ENCODE results near the gene ZNF558. TPM values are rescaled to one million over a fixed set of nuclear protein-coding genes. Genes with fewer than 3 reads are reported as not detected.

The ZNF558 gene
- total RNA-seq, 2 donors from 2014 or later: 13.2 to 22.4 TPM

GRCh38 chr19:8826371-8826770, 5.7 kb downstream of the ZNF558 start:
- no peaks in the 10 kb centered on the region for H3K9me3 ChIP-seq
- WGBS, 2 donors: 94 to 95% methylated on average over 5 of the region's 5 CpGs

GRCh38 chr19:8821748-8822241, 10.3 kb downstream of the ZNF558 start:
- Histone ChIP-seq H3K27ac (no peak overlapping the region), H3K27me3 (no peaks in the 10 kb centered on the region), H3K4me1 (no peaks in the 10 kb centered on the region), H3K36me3 (replicated peaks in 1 of 2; ENCODE audit: insufficient read depth in 1 of 2, low read depth in 2 of 2) (peaks cover 27 to 47% of the 10 kb centered on the region in 2 donors), H3K9me3 (peaks cover 0 to 30% (median 5%) of the 10 kb centered on the region in 3 donors), H3K4me3 (no peak overlapping the region)
- DNase-seq (no peak), ATAC-seq (no peak)
- WGBS, 2 donors: 91 to 94% methylated on average over 4 to 5 of the region's 5 CpGs
- no peak for TF ChIP-seq POLR2A (IDR thresholded peaks at IDR 0.05)
- no peak for TF ChIP-seq CTCF (IDR thresholded peaks at IDR 0.05)
- intact Hi-C loops (cut with DNase I): no loop called here

More at GRCh38 chr19:8826371-8826770, 5.7 kb downstream of the ZNF558 start:
- no peak for DNase-seq
- no peak overlapping the region for H3K4me3 ChIP-seq
- H3K36me3 ChIP-seq (replicated peaks in 1 of 2; ENCODE audit: insufficient read depth in 1 of 2, low read depth in 2 of 2): peaks cover 3 to 19% of the 10 kb centered on the region in 2 donors
- no peaks in the 10 kb centered on the region for H3K27me3 ChIP-seq
- intact Hi-C loops (cut with DNase I): no loop called here
- ATAC-seq: no peak
- peaks cover 2% of the 10 kb centered on the region for H3K4me1 ChIP-seq
- no peak overlapping the region for H3K27ac ChIP-seq
- no peak for TF ChIP-seq CTCF (IDR thresholded peaks at IDR 0.05)
- TF ChIP-seq POLR2A (IDR thresholded peaks at IDR 0.05): no peak

DNA sequence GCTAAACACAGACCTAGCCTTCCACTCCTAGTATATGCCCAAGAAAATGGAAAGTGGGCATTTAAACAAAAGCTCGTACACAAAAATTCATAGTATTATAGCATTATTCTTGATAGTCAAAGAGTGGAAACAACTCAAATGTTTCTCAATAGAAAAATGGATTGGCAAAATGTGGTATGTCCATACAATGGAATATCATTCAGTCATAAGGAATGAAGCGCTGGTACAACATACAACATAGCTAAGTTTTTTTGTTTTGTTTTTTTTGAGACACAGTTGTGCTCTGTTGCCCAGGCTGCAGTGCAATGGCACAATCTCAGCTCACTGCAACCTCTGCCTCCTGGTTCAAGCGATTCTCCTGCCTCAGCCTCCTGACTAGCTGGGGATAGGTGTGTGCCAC, 11.9 kb downstream of the ZNF558 start:
- H3K4me1 ChIP-seq: no peaks in the 10 kb centered on the region
- intact Hi-C loops (cut with DNase I): no loop called here
- TF ChIP-seq CTCF (IDR thresholded peaks at IDR 0.05): no peak
- TF ChIP-seq POLR2A (IDR thresholded peaks at IDR 0.05): no peak
- no peak overlapping the region for H3K4me3 ChIP-seq
- H3K9me3 ChIP-seq: peaks cover 0 to 44% (median 5%) of the 10 kb centered on the region in 3 donors
- WGBS, 2 donors: 93 to 99% methylated on average over 3 of the region's 3 CpGs
- ATAC-seq (no peak), DNase-seq (no peak)
- no peak overlapping the region for H3K27ac ChIP-seq
- peaks cover 38 to 47% of the 10 kb centered on the region in 2 donors for H3K36me3 ChIP-seq (replicated peaks in 1 of 2; ENCODE audit: insufficient read depth in 1 of 2, low read depth in 2 of 2)
- no peaks in the 10 kb centered on the region for H3K27me3 ChIP-seq

- intact Hi-C loops (cut with DNase I): no loop called here
- H3K4me3 ChIP-seq: no peak overlapping the region
- WGBS, 2 donors: 97 to 98% methylated on average over 2 of the region's 2 CpGs
- peaks cover 56 to 72% of the 10 kb centered on the region in 2 donors for H3K36me3 ChIP-seq (replicated peaks in 1 of 2; ENCODE audit: insufficient read depth in 1 of 2, low read depth in 2 of 2)
- TF ChIP-seq CTCF (IDR thresholded peaks at IDR 0.05) (no peak), POLR2A (IDR thresholded peaks at IDR 0.05) (no peak)
- H3K27me3 ChIP-seq: no peaks in the 10 kb centered on the region
- ATAC-seq (no peak), DNase-seq (no peak)
- H3K9me3 ChIP-seq: peaks cover 5 to 86% (median 5%) of the 10 kb centered on the region in 3 donors
- no peaks in the 10 kb centered on the region for H3K4me1 ChIP-seq
- H3K27ac ChIP-seq: no peak overlapping the region
Measured at GRCh38 chr19:8815780-8816179, 16.3 kb downstream of the ZNF558 start.

GRCh38 chr19:8814176-8814575, 17.9 kb downstream of the ZNF558 start:
- Histone ChIP-seq H3K9me3 (peaks cover 5 to 84% (median 7%) of the 10 kb centered on the region in 3 donors), H3K4me3 (no peak overlapping the region), H3K4me1 (no peaks in the 10 kb centered on the region), H3K27ac (no peak overlapping the region), H3K36me3 (replicated peaks in 1 of 2; ENCODE audit: insufficient read depth in 1 of 2, low read depth in 2 of 2) (peaks cover 46 to 62% of the 10 kb centered on the region in 2 donors), H3K27me3 (no peaks in the 10 kb centered on the region)
- WGBS, 2 donors: 91 to 95% methylated on average over 3 of the region's 3 CpGs
- TF ChIP-seq POLR2A (IDR thresholded peaks at IDR 0.05) (no peak), CTCF (IDR thresholded peaks at IDR 0.05) (no peak)
- no peak for DNase-seq
- ATAC-seq: no peak
- intact Hi-C loops (cut with DNase I): no loop called here
